NCI-H1105 (cell line): ENCODE measurements around the gene GATAD2A.

Source experiments
- DNase-seq: peaks from one replicate; lab custom pipeline; 2025; lab: John Stamatoyannopoulos, UW

GATAD2A gene

GRCh38 chr19:19513682-19514081, 108.2 kb downstream of the GATAD2A start:
- no peak for DNase-seq

DNA sequence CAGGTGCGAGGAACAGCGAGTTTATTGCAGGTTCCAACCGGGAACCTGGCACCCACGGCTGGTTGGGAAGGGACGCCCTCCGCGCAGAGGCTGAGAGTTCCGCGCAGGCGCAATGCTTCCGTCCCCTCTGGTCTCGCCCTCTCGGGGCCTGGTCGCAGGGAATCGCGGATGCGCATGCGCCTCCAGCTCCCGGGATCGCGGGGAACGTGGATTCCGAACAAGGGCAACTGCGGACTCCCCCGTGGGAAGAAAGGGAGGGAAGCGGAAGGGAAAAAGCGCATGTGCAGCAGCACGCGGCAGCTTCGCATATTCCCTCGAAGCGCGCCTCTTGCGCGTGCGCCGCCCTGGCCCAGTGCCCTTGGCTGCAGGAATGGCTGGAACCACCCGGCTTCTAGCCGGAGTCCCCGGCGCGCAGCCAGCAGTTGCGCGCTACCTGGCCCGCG, 108.8 kb downstream of the GATAD2A start:
- DNase-seq: no peak

DNA sequence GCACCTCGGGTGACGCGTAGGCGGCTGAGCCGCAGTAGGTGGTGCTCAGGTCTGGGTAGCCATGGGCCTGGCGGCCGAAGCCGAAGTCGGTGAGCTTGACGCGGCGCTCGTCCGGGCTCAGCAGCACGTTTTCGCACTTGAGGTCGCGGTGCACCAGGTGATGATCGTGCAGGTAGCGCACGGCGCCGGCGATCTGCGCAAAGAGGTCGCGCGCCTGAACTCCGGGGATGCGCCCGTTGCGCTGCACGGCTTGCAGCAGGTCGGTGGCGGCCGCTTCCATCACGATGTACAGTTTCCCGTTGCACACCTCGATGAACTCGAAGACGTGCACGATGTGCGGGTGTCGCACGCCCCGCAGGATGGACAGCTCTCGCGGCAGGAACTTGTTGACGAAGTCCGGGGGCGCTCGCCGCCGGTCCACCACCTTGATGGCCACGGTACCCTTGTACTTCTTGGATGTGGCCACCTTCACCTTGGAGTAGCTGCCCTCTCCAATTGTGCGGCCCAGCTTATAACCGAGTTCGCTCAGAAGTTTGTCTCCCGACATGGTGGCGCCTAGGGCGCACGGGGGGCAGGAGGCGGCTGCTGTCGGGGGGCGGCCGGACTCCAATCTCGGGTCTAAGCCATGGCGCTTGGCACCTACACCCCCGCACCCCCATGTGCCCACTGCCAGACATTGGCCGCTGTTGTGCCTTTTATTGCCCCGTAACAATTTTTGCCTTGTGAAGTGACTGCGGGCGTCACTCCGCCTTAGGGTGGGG, 109.6 kb downstream of the GATAD2A start, which contains the start of gene TSSK6:
TSS of gene TSSK6 (minus strand) at position 668 of the 761 bp plus-strand sequence. CDS start at position 547, 121 bp downstream.
- no peak for DNase-seq

- DNase-seq: peak; percentile 78
Observed at GRCh38 chr19:19515642-19516519, 110.4 kb downstream of the GATAD2A start, which contains the start of gene NDUFA13. TSS of gene NDUFA13 (plus strand) at chr19:19516225. CDS start at chr19:19516239, 14 bp downstream.

- DNase-seq: no peak
Observed at GRCh38 chr19:19517235-19517619, 111.8 kb downstream of the GATAD2A start.

DNA sequence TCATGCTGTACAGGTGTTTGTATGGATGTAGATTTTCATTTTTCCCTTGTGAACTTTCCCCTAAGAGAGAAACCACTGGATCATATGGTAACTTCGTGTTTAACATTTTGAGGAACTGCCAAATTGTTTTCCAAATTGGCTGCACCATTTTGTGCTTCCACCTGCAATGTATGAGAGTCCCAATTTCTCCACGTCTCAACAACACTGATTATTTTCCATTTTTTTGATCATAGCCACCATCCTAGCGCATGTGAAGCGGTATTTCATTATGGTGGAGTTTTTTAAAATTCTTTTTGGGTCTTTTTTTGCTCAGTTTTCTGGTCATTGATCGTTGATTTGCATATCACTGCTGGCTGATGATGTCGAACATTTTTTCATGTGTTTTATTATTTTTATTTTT, 115.5 kb downstream of the GATAD2A start:
- DNase-seq: no peak

DNA sequence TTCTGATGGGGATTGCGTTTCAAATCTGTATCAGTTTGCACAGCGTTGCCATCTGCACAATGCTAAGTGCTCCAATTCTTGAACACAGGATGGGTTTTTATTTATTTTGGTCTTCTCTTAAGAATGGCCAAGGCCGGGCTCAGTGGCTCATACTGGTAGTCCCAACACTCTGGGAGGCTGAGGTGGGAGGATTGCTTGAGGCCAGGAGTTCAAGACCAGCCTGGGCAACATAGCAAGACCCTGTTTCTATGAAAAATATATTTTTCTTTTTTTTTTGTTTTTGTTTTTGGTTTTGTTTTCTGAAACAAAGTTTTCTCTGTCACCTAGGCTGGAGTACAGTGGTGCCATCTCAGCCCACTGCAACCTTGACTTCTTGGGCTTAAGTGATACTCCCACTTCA, 117.7 kb downstream of the GATAD2A start:
- no peak for DNase-seq

DNA sequence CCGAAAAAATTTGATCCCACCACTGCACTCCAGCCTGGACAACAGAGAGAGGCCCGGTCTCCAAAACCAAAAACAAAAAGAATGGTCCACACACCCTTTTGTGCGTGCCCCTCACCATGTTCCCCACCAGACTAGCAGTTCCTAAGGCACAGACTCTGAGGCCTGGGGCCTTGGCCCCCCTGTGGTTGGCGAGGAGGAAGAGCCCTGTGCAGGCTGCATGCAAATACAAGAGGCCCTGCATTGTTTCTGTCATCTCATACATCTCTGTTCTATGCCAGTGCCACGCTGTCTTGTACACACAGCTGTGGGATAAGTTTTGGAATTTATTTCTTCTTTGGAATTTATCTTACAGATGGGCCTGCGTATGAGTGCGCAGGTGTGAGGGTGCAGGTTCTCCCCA, 118.6 kb downstream of the GATAD2A start:
- no peak for DNase-seq

DNA sequence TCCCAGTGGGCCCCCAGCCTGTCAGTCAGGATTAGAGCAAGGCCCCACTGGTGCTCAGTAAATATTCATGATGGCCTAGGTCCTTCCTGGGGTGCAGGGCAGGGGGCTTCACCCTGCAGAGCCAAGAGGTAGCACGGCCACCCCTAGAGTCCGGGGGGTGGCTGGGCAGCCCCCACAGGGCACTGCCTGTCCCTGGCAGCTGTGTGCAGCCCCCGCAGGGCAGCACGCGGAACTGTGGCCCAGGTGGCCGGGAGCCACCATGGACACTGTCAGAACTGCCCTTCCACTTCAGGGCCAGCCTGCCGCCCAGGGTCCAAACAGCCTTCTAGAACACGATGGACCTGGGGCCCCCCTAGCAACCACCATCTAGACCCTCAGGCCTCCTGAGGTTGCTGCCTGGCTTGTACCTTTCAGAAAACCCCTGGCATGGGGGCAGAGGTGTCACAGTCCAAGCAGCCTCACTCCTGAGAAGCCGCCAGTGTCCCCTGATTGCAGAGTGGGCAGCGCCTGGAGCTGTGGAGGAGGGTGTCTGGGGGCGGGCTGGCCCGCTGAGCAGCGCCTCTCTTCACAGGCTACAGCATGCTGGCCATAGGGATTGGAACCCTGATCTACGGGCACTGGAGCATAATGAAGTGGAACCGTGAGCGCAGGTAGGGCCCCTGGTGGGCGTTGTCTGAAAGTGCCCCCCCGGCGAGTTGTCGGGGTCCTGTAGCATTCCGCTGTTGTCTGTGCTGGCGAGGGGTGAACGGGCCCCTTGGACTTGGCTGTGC, 120.3 kb downstream of the GATAD2A start:
- no peak for DNase-seq

DNA sequence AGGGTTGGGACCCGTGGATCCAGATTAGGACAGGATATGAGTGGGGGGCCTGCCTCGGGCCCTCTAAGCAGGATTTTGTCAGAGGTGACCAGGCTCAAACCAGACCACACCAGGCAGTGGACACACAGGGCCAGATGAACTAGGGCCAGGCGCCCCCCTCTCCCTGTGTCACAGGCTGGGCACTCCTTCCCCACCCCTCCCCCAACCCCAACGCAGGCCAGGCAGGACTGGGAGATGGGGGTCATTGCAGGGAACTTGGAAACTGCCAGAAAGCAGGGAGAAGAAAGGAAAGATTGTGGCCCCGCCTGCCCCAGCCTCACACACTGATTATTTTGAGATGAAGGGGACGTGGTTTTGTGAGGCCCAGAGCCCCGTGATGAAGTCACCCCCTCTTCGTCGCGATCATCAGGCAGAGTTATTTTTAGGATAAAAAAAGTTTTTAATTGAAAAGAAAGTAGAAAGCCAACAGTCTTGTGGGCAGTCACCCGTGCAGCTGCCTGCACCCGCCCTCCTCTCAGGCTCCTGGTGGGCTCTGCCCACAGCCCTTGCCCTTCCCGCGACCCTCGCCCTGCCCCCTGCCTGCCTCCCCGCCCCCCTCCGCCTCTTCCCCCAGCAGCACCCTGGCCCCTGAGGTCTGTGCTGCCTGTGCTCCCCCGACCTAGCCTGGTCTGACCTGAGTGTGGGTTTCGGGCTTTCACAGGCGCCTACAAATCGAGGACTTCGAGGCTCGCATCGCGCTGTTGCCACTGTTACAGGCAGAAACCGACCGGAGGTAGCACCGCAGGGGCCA, 121.3 kb downstream of the GATAD2A start:
- DNase-seq: no peak

- DNase-seq: no peak
Observed at GRCh38 chr19:19527371-19527656, 121.8 kb downstream of the GATAD2A start.

DNA sequence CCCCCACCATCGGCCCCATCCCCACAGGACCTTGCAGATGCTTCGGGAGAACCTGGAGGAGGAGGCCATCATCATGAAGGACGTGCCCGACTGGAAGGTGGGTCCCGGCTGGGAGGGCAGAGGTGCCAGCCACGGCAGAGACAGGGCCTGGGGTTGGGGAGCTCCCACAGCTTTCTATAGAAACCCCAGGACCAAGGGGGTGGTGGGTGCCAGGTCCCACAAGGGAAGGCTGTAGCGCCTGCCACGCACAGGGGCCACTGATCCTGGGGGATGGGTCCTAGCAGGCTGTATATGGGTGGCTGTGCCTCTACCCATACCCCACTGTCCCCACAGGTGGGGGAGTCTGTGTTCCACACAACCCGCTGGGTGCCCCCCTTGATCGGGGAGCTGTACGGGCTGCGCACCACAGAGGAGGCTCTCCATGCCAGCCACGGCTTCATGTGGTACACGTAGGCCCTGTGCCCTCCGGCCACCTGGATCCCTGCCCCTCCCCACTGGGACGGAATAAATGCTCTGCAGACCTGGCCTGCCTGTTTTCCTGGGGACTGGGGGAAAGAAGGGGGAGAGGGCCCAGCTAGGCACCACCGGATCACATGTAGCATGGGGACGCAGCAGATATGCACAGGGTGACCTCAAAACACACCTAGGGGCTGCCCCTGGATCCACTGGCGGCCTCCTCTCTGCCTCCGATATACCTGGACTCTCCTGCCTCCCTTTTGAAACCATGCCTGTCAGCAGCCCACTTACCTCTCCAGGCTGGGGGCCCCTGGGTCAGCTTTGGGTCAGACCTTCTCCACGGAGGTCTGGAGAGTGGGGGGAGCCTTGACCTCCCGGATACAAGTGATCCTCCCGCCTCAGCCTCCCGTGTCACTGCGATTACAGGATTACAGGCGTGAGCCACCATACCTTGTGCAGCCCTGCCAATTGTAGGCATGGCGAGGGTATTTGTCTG, 122.5 kb downstream of the GATAD2A start:
- DNase-seq: no peak

DNA sequence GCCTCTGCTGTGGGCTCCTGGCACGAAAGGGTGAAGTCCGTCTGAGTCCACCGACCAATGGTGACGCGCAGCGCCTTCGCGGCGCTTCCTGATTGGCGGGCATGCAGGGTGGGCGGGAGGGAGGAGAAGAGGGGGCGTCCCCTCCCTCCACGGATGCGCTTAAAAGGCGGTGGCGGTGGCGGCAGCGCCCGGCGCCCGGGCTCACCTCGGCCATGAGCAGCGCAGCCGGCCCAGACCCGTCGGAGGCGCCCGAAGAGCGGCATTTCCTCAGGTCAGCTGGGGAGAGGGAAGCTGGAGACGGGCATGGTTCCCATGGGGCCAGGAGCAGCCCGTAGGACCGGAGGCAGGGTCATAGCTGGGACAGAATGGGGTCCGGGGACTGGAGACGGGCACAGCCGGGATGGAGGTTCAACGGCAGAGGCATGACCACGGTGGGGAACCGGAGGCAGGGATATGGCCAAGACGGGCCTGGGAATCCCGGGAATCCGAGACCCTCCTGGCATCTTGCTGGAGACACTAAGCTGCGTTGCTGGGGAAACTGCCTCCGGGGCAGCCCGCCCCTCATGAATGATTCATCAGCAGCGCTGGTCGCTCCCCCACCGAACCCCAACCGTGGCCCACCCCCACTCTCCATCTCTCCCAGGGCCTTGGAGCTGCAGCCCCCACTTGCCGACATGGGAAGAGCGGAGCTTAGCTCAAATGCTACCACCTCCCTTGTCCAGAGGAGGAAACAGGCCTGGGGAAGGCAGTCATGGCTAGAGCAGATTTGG, 123.4 kb downstream of the GATAD2A start, which contains the start of gene YJEFN3:
TSS of gene YJEFN3 (plus strand) at position 191 of the 770 bp plus-strand sequence. CDS start at position 213, 22 bp downstream.
- DNase-seq: peak; percentile 86

GRCh38 chr19:19529783-19530422, 124.4 kb downstream of the GATAD2A start:
- DNase-seq: no peak

DNA sequence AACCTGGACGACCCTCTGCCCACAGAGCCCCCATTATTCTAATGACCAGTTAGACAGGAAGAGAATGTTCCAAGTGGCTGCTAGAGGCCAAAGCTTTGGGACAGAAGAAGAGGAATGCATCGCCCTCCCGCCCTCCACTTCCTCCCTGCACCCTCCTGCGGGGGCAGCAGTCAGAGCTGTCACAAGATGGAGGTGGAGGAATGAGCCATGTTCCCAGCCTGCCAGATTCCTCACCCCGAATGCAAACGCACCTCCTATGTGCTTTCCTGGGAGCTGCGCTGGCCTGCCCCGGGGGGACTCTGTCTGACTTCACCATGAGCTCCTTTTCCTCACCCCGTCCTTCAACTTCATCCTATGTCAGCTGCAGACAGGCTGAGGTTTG, 124.9 kb downstream of the GATAD2A start:
- DNase-seq: no peak

- DNase-seq: no peak
Observed at GRCh38 chr19:19530889-19531288, 125.4 kb downstream of the GATAD2A start.

- DNase-seq: peak; percentile 62
Observed at GRCh38 chr19:19531951-19532805, 126.7 kb downstream of the GATAD2A start.
